Activated CD8-positive, alpha-beta T cell treated with anti-CD3 and anti-CD28 coated beads, Interleukin-2, amount 10 ng/mL, durations not matched to agents 7 days and 5 days (primary cell): Measurements from ENCODE around the gene PITPNC1. TPM values are rescaled to one million over a fixed set of nuclear protein-coding genes. Genes with fewer than 3 reads are reported as not detected.
"Not testable (repeated sequence)": the region's sequence is repeated elsewhere in the genome, so short reads cannot be mapped to it uniquely, and the experiment has no call there.

Experiments
- ATAC-seq: fragments of 150-1000 bp; cut with Tn5 transposase; one replicate; pipeline ENCODE4 v1.10.0; 2021; ENCODE audit warnings: moderate library complexity
- CTCF ChIA-PET: fragments of 350-600 bp; sonication (Branson Sonifier 250); formaldehyde crosslinking; loops from one replicate; lab custom pipeline; 2021; ENCODE audit warnings: antibody characterized with exemption; lab: Charles Lee
- POLR2A ChIA-PET: fragments of 350-600 bp; sonication (Branson Sonifier 250); formaldehyde crosslinking; loops from one replicate; lab custom pipeline; 2021; ENCODE audit warnings: antibody characterized with exemption; lab: Charles Lee
- DNase-seq: peaks from one replicate; pipeline ENCODE4 v3.0.0-alpha.2; 2020
- H3K27ac Mint-ChIP-seq: one replicate; pipeline ENCODE4 v1.8.0; 2021; ENCODE audit warnings: mild to moderate bottlenecking, mixed read lengths
- H3K27me3 Mint-ChIP-seq: one replicate; pipeline ENCODE4 v1.8.0; 2021; ENCODE audit warnings: low read depth, mixed read lengths
- H3K36me3 Mint-ChIP-seq: one replicate; pipeline ENCODE4 v1.8.0; 2021; ENCODE audit warnings: low read depth, mixed read lengths
- H3K4me1 Mint-ChIP-seq: one replicate; pipeline ENCODE4 v1.8.0; 2021; ENCODE audit warnings: low read depth, mixed read lengths
- H3K4me3 Mint-ChIP-seq: one replicate; pipeline ENCODE4 v1.8.0; 2021; ENCODE audit warnings: mild to moderate bottlenecking, mixed read lengths
- H3K9me3 Mint-ChIP-seq: one replicate; pipeline ENCODE4 v1.8.0; 2022; ENCODE audit warnings: mixed read lengths; ENCODE audit not compliant: insufficient read depth
- total RNA-seq, 2 experiments: library from RNA; stranded (reverse); gene quantifications; one replicate each; pipeline ENCODE4 v1.2.3, GENCODE V29; 2021

The PITPNC1 gene
- total RNA-seq, result 10 to 100 TPM; 74.0 to 76.5 TPM

DNA sequence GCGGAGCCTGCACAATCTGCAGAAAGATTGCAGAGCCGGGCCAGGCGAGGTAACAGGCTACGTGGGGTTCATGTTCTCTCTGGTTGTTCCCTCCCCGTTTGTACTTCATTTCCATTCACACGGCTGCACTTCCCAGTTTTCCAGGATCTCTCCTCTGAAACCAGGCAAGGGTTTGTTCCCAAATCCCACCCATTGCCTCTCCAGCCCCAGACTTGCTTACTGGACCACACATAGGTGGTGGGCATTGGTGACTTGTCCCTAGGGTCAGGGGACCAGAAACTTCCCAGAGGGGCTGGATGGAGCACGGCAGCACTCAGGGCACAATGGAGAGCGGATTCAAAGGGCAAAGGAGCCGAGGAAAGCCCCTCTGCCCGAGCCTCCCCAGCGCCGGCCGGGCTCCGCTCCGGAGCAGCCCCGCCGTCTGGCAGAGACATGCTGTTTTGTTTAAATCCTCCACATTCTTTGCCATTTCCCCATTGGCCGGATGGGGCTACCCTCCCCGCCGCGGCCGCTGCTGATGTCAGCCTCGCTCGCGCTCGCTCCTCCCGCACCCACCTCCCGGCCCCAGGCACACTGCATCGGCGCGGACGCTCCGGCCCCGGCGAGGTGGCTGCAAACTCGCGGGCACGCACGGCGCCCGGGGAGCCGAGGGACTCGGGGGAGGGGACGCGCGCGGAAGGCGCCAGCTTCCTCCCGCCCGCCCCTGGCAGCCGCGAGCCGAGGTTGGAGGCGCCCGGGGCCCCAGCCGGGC is at the start of gene PITPNC1:
Gene PITPNC1 (plus strand): TSS at position 545 of the 751 bp plus-strand sequence.
- DNase-seq, result peak; percentile 93
- peak within 1 kb of the TSS; percentile 89 for H3K4me3 Mint-ChIP-seq
- ATAC-seq, result peak; percentile 79
- H3K27ac Mint-ChIP-seq, result peak within 1 kb of the TSS; percentile 90
- H3K27me3 Mint-ChIP-seq, result no peaks in the 10 kb centered on the region
- no peaks in the 10 kb centered on the region for H3K9me3 Mint-ChIP-seq
- H3K36me3 Mint-ChIP-seq, result peaks cover 19% of the 10 kb centered on the region
- peaks cover 44% of the 10 kb centered on the region for H3K4me1 Mint-ChIP-seq
- ChIA-PET POLR2A (interaction anchor here (0.6 to 8.2 kb wide), 11 partner anchors 11 to 662 kb away, joined by 3 to 135 read pairs (median 5); partner anchors contain the start of gene PSMD12), CTCF (interaction anchor here (0.7 to 13.5 kb wide), 18 partner anchors 11 to 340 kb away, joined by 3 to 365 read pairs (median 16); partner anchors contain the start of gene PSMD12)

DNA sequence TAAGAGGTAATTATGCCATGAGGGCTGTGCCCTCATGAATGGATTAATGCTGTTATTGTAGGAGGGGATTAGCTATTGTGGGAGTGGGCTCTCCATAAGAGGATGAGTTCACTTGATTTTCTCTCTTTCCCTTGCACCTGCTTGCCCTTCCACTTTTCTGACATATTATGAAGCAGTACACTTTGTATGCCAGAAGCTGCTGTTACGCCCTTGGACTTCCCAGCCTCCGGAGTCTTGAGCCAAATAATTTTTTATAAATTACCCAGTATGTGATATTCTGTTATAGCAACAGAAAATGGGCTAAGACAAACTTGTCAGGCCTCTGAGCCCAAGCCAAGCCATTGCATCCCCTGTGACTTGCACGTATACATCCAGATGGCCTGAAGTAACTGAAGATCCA is 49.1 kb upstream of the PITPNC1 start:
- Mint-ChIP-seq H3K36me3 (no peaks in the 10 kb centered on the region), H3K4me1 (no peaks in the 10 kb centered on the region), H3K27ac (no peak overlapping the region)

DNA sequence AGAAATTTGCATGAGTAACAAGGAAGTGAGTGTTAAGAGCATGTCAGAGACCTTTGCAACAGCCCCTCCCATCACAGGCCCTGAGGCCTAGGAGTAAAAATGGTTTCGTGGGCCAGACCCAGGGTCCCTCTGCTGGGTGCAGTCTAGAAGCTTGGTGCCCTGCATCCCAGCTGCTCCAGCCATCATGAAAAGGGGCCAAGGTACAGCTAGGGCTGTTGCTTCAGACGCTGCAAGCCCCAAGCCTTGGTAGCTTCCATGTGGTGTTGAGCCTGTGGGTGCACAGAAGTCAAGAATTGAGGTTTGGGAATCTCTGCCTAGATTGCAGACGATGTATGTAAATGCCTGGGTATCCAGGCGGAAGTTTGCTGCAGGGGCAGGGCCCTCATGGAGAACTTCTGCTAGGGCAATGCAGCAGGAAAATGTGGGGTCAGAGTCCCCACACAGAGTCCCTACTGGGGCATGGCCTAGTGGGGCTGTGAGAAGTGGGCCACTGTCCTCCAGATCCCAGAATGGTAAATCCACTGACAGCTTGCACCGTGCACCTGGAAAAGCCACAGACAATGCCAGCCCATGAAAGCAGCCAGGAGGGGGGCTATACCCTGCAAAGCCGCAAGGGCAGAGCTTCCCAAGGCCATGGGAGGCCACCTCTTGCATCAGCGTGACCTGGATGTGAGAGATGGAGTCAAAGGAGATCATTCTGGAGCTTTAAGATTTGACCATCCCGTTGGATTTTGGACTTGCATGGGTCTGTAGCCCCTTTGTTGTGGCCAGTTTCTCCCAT is 45.5 kb upstream of the PITPNC1 start:
- H3K4me3 Mint-ChIP-seq, POLR2A ChIA-PET, H3K4me1 Mint-ChIP-seq, H3K36me3 Mint-ChIP-seq, H3K27me3 Mint-ChIP-seq, H3K9me3 Mint-ChIP-seq, ATAC-seq, DNase-seq, H3K27ac Mint-ChIP-seq: not testable (repeated sequence)
- CTCF ChIA-PET, result interaction anchor here (1.4 kb wide), 1 partner anchor 110 kb away, joined by 5 read pairs; no protein-coding TSS in a partner anchor

More for the DNA sequence above, 49.1 kb upstream of the PITPNC1 start:
- Mint-ChIP-seq H3K9me3 (no peaks in the 10 kb centered on the region), H3K4me3 (no peak overlapping the region), H3K27me3 (no peaks in the 10 kb centered on the region)
- POLR2A ChIA-PET, result no interaction called here
- ATAC-seq (no peak), DNase-seq (no peak)
- CTCF ChIA-PET, result no interaction called here

DNA sequence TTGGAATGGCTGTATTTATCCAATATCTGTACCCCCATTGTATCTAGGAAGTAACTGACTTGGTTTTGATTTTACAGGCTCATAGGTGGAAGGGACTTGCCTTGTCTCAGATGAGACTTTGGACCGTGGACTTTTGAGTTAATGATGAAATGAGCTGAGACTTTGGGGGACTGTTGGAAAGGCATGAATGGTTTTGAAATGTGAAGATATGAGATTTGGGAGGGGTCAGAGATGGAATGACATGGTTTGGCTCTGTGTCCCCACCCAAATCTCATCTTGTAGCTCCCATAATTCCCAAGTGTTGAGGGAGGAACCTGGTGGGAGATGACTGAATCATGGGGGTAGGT is 44.9 kb upstream of the PITPNC1 start:
- H3K36me3 Mint-ChIP-seq, ATAC-seq: not testable (repeated sequence)
- CTCF ChIA-PET, result interaction anchor here (1.4 kb wide), 1 partner anchor 110 kb away, joined by 5 read pairs; no protein-coding TSS in a partner anchor

DNA sequence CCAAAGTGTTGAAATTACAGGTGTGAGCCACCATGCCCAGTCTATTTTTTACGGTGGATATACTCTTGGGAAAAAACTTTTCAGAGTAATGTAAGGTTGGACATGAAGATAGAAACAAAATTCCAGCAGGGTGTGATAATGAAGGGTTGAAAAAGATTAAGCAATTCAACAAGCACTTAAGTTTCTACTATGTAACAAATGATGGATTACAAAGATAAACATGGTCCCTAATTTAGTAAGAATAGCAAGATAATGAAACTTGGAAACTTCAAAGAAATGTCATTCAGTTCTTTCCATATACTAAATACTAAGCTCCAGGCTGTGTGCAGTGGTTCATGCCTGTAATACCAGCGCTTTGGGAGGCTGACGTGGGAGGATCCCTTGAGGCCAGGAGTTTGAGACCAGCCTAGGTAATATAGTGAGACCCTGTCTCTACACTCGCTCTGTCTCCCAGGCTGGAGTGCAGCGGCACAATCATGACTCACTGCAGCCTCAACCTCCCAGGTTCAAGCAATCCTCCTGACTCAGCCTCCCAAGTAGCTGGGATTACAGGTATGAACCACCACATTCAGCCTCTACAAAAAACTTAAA is 41.7 kb upstream of the PITPNC1 start:
- H3K4me3 Mint-ChIP-seq, result no peak overlapping the region
- CTCF ChIA-PET, result no interaction called here

More for the DNA sequence above, 44.9 kb upstream of the PITPNC1 start:
- DNase-seq, H3K27me3 Mint-ChIP-seq, H3K9me3 Mint-ChIP-seq, H3K27ac Mint-ChIP-seq, H3K4me1 Mint-ChIP-seq, POLR2A ChIA-PET, H3K4me3 Mint-ChIP-seq: not testable (repeated sequence)

DNA sequence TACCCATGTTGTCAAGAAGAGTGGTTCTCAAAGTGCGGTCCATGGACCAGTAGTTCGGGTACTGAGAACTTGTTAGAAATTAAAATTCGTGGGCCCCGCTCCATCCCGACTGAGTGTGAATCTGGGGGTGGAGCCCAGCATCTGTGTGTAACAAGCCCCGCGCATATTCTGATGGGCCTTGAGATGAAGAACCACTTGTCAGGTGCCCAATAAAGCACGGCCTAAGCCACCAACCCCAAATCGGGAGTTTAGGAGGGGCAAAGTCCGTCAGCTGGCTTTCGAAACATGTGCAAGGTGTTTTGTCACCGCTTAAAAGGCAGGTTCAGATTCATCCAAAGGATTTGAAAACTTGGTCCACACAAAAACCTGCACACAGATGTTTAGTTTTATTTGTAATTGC is 40.2 kb upstream of the PITPNC1 start:
- no peaks in the 10 kb centered on the region for H3K9me3 Mint-ChIP-seq
- no peaks in the 10 kb centered on the region for H3K4me1 Mint-ChIP-seq
- no peaks in the 10 kb centered on the region for H3K27me3 Mint-ChIP-seq
- peaks cover 27% of the 10 kb centered on the region for H3K36me3 Mint-ChIP-seq
- ChIA-PET CTCF (no interaction called here), POLR2A (no interaction called here)
- no peak overlapping the region for H3K4me3 Mint-ChIP-seq
- no peak overlapping the region for H3K27ac Mint-ChIP-seq
- ATAC-seq (no peak), DNase-seq (no peak)

More for the DNA sequence above, 41.7 kb upstream of the PITPNC1 start:
- H3K4me1 Mint-ChIP-seq, result no peaks in the 10 kb centered on the region
- POLR2A ChIA-PET, result interaction anchor here (1.0 kb wide), 1 partner anchor 95 kb away, joined by 4 read pairs; no protein-coding TSS in a partner anchor
- no peak for DNase-seq
- no peaks in the 10 kb centered on the region for H3K9me3 Mint-ChIP-seq
- no peak for ATAC-seq
- H3K36me3 Mint-ChIP-seq, result peaks cover 14% of the 10 kb centered on the region
- no peak overlapping the region for H3K27ac Mint-ChIP-seq
- H3K27me3 Mint-ChIP-seq, result no peaks in the 10 kb centered on the region

DNA sequence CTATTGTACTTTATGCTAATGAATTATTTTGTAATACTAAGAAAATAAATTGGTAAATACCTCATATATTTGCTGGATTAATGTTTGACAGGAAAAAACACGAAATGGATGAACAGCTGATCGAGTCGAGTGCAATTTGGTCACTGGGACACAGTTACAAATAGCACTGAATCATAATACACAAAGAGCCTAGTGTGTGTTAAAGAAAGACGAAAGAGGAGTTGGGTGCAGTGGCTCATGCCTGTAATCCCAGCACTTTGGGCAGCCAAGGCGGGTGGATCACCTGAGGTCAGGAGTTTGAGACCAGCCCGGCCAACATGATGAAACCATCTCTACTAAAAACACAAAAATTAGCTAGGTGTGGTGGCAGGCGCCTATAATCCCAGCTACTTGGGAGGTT is 38.7 kb upstream of the PITPNC1 start:
- H3K27me3 Mint-ChIP-seq, POLR2A ChIA-PET, H3K4me3 Mint-ChIP-seq, H3K27ac Mint-ChIP-seq, H3K9me3 Mint-ChIP-seq, H3K4me1 Mint-ChIP-seq, DNase-seq, ATAC-seq: not testable (repeated sequence)
- CTCF ChIA-PET, result interaction anchor here (1.3 kb wide), 1 partner anchor 9 kb away, joined by 4 read pairs; no protein-coding TSS in a partner anchor
- H3K36me3 Mint-ChIP-seq, result peaks cover 34% of the 10 kb centered on the region

DNA sequence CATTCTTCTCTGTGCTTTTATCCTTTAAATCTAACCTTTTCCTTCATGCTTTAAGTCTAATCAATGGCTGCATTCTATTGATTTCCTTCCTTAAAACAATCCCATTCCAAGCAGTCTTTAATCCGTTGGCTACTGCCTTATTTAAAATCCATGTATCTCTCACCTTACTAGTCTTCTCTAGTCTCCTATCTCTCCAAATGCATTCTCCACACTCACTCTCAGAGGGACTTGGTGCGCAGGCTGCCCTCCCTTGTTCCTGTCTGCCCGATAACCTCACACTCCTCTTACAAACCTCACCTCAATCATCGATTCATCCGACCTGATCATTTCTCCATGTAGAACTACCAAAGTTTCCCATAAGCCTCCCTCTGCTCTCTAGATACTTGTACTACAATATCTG is 33.8 kb upstream of the PITPNC1 start:
- CTCF ChIA-PET, result interaction anchor here (0.9 kb wide), 1 partner anchor 17 kb away, joined by 3 read pairs; no protein-coding TSS in a partner anchor
- H3K4me1 Mint-ChIP-seq, result no peaks in the 10 kb centered on the region
- no peak for ATAC-seq
- no peaks in the 10 kb centered on the region for H3K27me3 Mint-ChIP-seq
- H3K9me3 Mint-ChIP-seq, result no peaks in the 10 kb centered on the region
- H3K4me3 Mint-ChIP-seq, result no peak overlapping the region
- no peak for DNase-seq
- POLR2A ChIA-PET, result no interaction called here
- H3K27ac Mint-ChIP-seq, result no peak overlapping the region
- H3K36me3 Mint-ChIP-seq, result peaks cover 58% of the 10 kb centered on the region

DNA sequence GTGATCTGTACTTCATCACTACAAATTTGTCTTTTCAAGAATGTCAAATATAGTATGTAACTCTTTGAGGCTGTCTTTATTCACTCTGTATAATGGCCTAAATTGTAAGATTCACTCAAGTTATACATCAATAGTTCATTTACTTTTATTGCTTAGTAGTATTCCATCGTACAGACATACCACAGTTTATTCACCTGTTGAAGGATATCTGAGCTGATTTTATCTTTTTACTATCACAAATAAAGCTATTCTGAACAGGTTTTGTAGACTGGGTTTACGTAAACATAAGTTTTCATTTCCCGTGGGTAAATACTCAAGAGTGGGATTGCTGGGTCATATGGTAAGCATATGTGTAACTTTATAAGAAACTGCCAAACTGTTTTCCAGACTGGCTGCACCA is 29.3 kb upstream of the PITPNC1 start:
- no peak overlapping the region for H3K4me3 Mint-ChIP-seq
- ATAC-seq (no peak), DNase-seq (no peak)
- H3K9me3 Mint-ChIP-seq, result no peaks in the 10 kb centered on the region
- ChIA-PET CTCF (interaction anchor here (1.0 to 1.4 kb wide), 2 partner anchors 10 to 28 kb away, joined by 3 to 4 read pairs; no protein-coding TSS in a partner anchor), POLR2A (no interaction called here)
- H3K27ac Mint-ChIP-seq, result no peak overlapping the region
- no peaks in the 10 kb centered on the region for H3K4me1 Mint-ChIP-seq
- H3K27me3 Mint-ChIP-seq, result no peaks in the 10 kb centered on the region
- H3K36me3 Mint-ChIP-seq, result peaks cover 64% of the 10 kb centered on the region

DNA sequence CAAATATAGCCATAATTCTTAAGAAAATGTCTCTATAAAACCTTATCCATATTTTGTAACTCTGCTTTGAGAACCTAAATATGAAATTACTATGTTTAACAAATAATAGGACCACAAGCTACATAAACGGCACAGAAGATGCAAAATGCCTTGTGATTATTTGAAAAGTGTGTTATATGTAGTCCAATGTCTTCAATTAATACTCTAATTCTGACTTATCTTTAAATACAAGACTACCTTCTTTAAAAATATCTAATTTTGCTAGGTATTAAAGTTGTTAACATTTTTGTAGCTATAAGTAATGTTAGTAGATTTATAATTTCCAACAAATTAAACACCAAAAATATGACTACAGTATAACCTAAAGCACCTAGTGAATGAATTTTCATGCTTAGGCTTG is 27.7 kb upstream of the PITPNC1 start:
- H3K9me3 Mint-ChIP-seq, result no peaks in the 10 kb centered on the region
- CTCF ChIA-PET, result interaction anchor here (1.3 kb wide), 1 partner anchor 128 kb away, joined by 7 read pairs; no protein-coding TSS in a partner anchor
- DNase-seq (no peak), ATAC-seq (no peak)
- no peaks in the 10 kb centered on the region for H3K4me1 Mint-ChIP-seq
- H3K27me3 Mint-ChIP-seq, result no peaks in the 10 kb centered on the region
- POLR2A ChIA-PET, result no interaction called here
- peaks cover 64% of the 10 kb centered on the region for H3K36me3 Mint-ChIP-seq
- H3K4me3 Mint-ChIP-seq, result no peak overlapping the region
- H3K27ac Mint-ChIP-seq, result no peak overlapping the region

DNA sequence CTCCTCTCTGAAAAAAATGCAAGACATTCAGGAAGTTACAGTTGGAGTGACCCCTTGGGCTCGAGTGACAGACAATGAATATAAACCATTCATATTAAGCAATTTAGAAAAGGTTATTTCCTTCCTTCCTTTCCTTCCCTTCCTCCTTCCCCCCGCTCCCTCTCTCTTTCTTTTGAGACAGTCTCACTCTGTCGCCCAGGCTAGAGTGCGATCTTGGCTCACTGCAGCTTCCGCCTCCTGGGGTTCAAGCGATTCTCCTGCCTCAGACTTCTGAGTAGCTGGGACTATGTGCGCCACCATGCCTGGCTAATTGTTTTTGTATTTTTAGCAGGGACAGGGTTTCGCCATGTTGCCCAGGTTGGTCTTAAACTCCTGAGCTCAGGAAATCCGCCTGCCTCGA is 23.9 kb upstream of the PITPNC1 start:
- peaks cover 4% of the 10 kb centered on the region for H3K4me1 Mint-ChIP-seq
- H3K36me3 Mint-ChIP-seq, result peaks cover 59% of the 10 kb centered on the region
- no peaks in the 10 kb centered on the region for H3K27me3 Mint-ChIP-seq
- no peak overlapping the region for H3K27ac Mint-ChIP-seq
- no peak overlapping the region for H3K4me3 Mint-ChIP-seq
- no peaks in the 10 kb centered on the region for H3K9me3 Mint-ChIP-seq
- ATAC-seq, result no peak
- ChIA-PET POLR2A (interaction anchor here (0.9 kb wide), 1 partner anchor 65 kb away, joined by 3 read pairs; no protein-coding TSS in a partner anchor), CTCF (interaction anchor here (0.8 kb wide), 1 partner anchor 21 kb away, joined by 3 read pairs; no protein-coding TSS in a partner anchor)
- no peak for DNase-seq
